Psoas muscle (tissue), 8 donors: Measurements from ENCODE around the gene CACNA1C. TPM values are rescaled to one million over a fixed set of nuclear protein-coding genes. Genes with fewer than 3 reads are reported as not detected.

Experiments
- ATAC-seq, 4 donors: fragments of 200-7000 bp; cut with Tn5 transposase; one replicate each; pipeline ENCODE4 v1.9.1; 2020; ENCODE audit warnings: moderate library complexity in 3 of 4, mild to moderate bottlenecking in 2 of 4
- DNase-seq, 2 donors: peaks; one replicate each; pipeline ENCODE4 v3.0.0-alpha.2; 2020
- H3K27ac ChIP-seq: fragments of 200-600 bp; one replicate; pipeline ENCODE4 v1.8.0; 2022
- H3K27me3 ChIP-seq, 3 donors: fragments of 200-600 bp in 1 of 3; one replicate each; pipeline versions ENCODE4 v1.6.1 to v1.8.0; 2013 to 2022; ENCODE audit warnings: low read length in 2 of 3, mild to moderate bottlenecking in 2 of 3, moderate library complexity in 1 of 3; ENCODE audit not compliant: insufficient read depth in 3 of 3
- H3K36me3 ChIP-seq, 2 donors: fragments of 200-600 bp in 1 of 2; one replicate each; pipeline versions ENCODE4 v1.6.1 to v1.8.0; 2013 to 2022; ENCODE audit warnings: low read depth in 1 of 2, mild to moderate bottlenecking in 1 of 2, moderate library complexity in 1 of 2; ENCODE audit not compliant: insufficient read depth in 1 of 2
- H3K4me1 ChIP-seq: fragments of 200-600 bp; one replicate; pipeline ENCODE4 v1.8.0; 2022
- H3K4me3 ChIP-seq: fragments of 200-600 bp; one replicate; pipeline ENCODE4 v1.8.0; 2022; ENCODE audit warnings: mild to moderate bottlenecking
- H3K9me3 ChIP-seq: fragments of 200-600 bp; one replicate; pipeline ENCODE4 v1.8.0; 2022
- CTCF ChIP-seq: fragments of 200-600 bp; IDR thresholded peaks from one replicate; pipeline ENCODE4 v1.8.0; 2022; ENCODE audit warnings: antibody characterized with exemption
- WGBS, 3 donors: extraction: QIAGEN DNeasy Blood & Tissue Kit; methylation state at CpG; one replicate each; pipeline versions ENCODE4 v1.1.6 to v1.1.7; 2013; 5-methylcytosine and 5-hydroxymethylcytosine counted together
- intact Hi-C, 2 donors: fragments of 100-400 bp; cut with DNase I; formaldehyde crosslinking; loops; one replicate each; pipeline versions ENCODE4 v1.11.0 to v1.14.2; 2022
- polyA plus RNA-seq, 3 donors: library from polyadenylated mRNA; stranded (reverse); fragments of 200-250 nt; gene quantifications; one replicate each; pipeline ENCODE4 v1.2.3, GENCODE V29; 2013
- total RNA-seq, 4 donors: library from RNA; stranded (reverse); fragmentation: NEBNext Ultra II Directional in 2 of 4; extraction: Animal tissue kit (Norgen Biotek cat#: 25700) in 2 of 4; gene quantifications; one replicate each; pipeline versions ENCODE4 v1.2.1 to v1.2.4, GENCODE V29; 2021 to 2023
- donor health status: healthy with polysubstance abuse.
- donor health status: DM: no; HTN: no; CAD: no; lungs with moderate emphysema.
- donor health status: Bipolar disorder and iron deficiency.
- donor health status: healthy.
- donor health status: DM: yes; HTN: yes; CAD: no.
- donor health status: DM: no; HTN: no; CAD: no.
- donor health status: DM: no; HTN: no; CAD: no.
- donor health status: DM: yes; HTN: yes; CAD: no.

Gene CACNA1C
- total and polyA plus RNA-seq, 7 donors = 0.26 to 2.9 (median 0.95) TPM

GRCh38 chr12:2588345-2588744, 535.6 kb downstream of the CACNA1C start:
- ATAC-seq = no peak
- peaks cover 0 to 41% (median 3%) of the 10 kb centered on the region in 3 donors for H3K27me3 ChIP-seq
- no peak for TF ChIP-seq CTCF
- no peak overlapping the region for H3K4me3 ChIP-seq
- DNase-seq = no peak
- H3K36me3 ChIP-seq = no peaks in the 10 kb centered on the region
- H3K4me1 ChIP-seq = no peaks in the 10 kb centered on the region
- 79 to 83% (median 82%) methylated on average over 7 of the region's 7 CpGs for WGBS, 3 donors
- peaks cover 3% of the 10 kb centered on the region for H3K9me3 ChIP-seq
- H3K27ac ChIP-seq = no peak overlapping the region
- intact Hi-C loops = loop anchor here (10.0 kb wide), 2 partner anchors 284 to 294 kb away; no protein-coding TSS in a partner anchor

GRCh38 chr12:2589381-2589780, 536.6 kb downstream of the CACNA1C start:
- no peak overlapping the region for H3K4me3 ChIP-seq
- H3K36me3 ChIP-seq = no peaks in the 10 kb centered on the region
- ATAC-seq = no peak
- peaks cover 13% of the 10 kb centered on the region for H3K9me3 ChIP-seq
- DNase-seq = no peak
- WGBS, 3 donors = 86 to 92% (median 87%) methylated on average over 11 of the region's 11 CpGs
- peaks cover 0 to 32% (median 3%) of the 10 kb centered on the region in 3 donors for H3K27me3 ChIP-seq
- no peak overlapping the region for H3K27ac ChIP-seq
- intact Hi-C loops = loop anchor here (10.0 kb wide), 2 partner anchors 285 to 295 kb away; no protein-coding TSS in a partner anchor
- H3K4me1 ChIP-seq = no peaks in the 10 kb centered on the region
- TF ChIP-seq CTCF = no peak

- H3K4me1 ChIP-seq = no peaks in the 10 kb centered on the region
- no peak overlapping the region for H3K4me3 ChIP-seq
- intact Hi-C loops = no loop called here
- no peak for ATAC-seq
- WGBS, 3 donors = 94 to 98% (median 96%) methylated on average over 5 of the region's 5 CpGs
- peaks cover 16% of the 10 kb centered on the region for H3K9me3 ChIP-seq
- no peak for DNase-seq
- TF ChIP-seq CTCF = no peak
- no peaks in the 10 kb centered on the region for H3K36me3 ChIP-seq
- H3K27me3 ChIP-seq = peaks cover 0 to 9% (median 0%) of the 10 kb centered on the region in 3 donors
- no peak overlapping the region for H3K27ac ChIP-seq
These were observed 540.3 kb downstream of the CACNA1C start for GRCh38 chr12:2593045-2593444.

- Histone ChIP-seq H3K27me3 (peaks cover 0 to 5% (median 0%) of the 10 kb centered on the region in 3 donors), H3K9me3 (peaks cover 15% of the 10 kb centered on the region), H3K4me3 (no peak overlapping the region), H3K36me3 (no peaks in the 10 kb centered on the region), H3K4me1 (no peaks in the 10 kb centered on the region), H3K27ac (no peak overlapping the region)
- no peak for TF ChIP-seq CTCF
- intact Hi-C loops = no loop called here
- no peak for DNase-seq
- no peak for ATAC-seq
- WGBS, 3 donors = 86 to 91% (median 87%) methylated on average over 6 of the region's 6 CpGs
These were observed 543.7 kb downstream of the CACNA1C start for GRCh38 chr12:2596441-2596840.

GRCh38 chr12:2605301-2605700, 552.5 kb downstream of the CACNA1C start:
- H3K36me3 ChIP-seq = no peaks in the 10 kb centered on the region
- intact Hi-C loops = no loop called here
- DNase-seq (no peak), ATAC-seq (no peak)
- H3K4me1 ChIP-seq = no peaks in the 10 kb centered on the region
- peaks cover 0 to 11% (median 5%) of the 10 kb centered on the region in 3 donors for H3K27me3 ChIP-seq
- H3K4me3 ChIP-seq = no peak overlapping the region
- TF ChIP-seq CTCF = no peak
- H3K27ac ChIP-seq = no peak overlapping the region
- H3K9me3 ChIP-seq = no peaks in the 10 kb centered on the region
- WGBS, 3 donors = 83 to 90% (median 83%) methylated on average over 8 of the region's 8 CpGs
